Psoas muscle (tissue), 8 donors: ENCODE results near the gene KRT84. TPM values are rescaled to one million over a fixed set of nuclear protein-coding genes. Genes with fewer than 3 reads are reported as not detected.

Experiments
- ATAC-seq, 4 donors: fragments of 200-7000 bp; cut with Tn5 transposase; one replicate each; pipeline ENCODE4 v1.9.1; 2020; ENCODE audit warnings: moderate library complexity in 3 of 4, mild to moderate bottlenecking in 2 of 4
- DNase-seq, 2 donors: peaks; one replicate each; pipeline ENCODE4 v3.0.0-alpha.2; 2020
- H3K27ac ChIP-seq: fragments of 200-600 bp; one replicate; pipeline ENCODE4 v1.8.0; 2022
- H3K27me3 ChIP-seq, 3 donors: fragments of 200-600 bp in 1 of 3; one replicate each; pipeline versions ENCODE4 v1.6.1 to v1.8.0; 2013 to 2022; ENCODE audit warnings: low read length in 2 of 3, mild to moderate bottlenecking in 2 of 3, moderate library complexity in 1 of 3; ENCODE audit not compliant: insufficient read depth in 3 of 3
- H3K36me3 ChIP-seq, 2 donors: fragments of 200-600 bp in 1 of 2; one replicate each; pipeline versions ENCODE4 v1.6.1 to v1.8.0; 2013 to 2022; ENCODE audit warnings: low read depth in 1 of 2, mild to moderate bottlenecking in 1 of 2, moderate library complexity in 1 of 2; ENCODE audit not compliant: insufficient read depth in 1 of 2
- H3K4me1 ChIP-seq: fragments of 200-600 bp; one replicate; pipeline ENCODE4 v1.8.0; 2022
- H3K4me3 ChIP-seq: fragments of 200-600 bp; one replicate; pipeline ENCODE4 v1.8.0; 2022; ENCODE audit warnings: mild to moderate bottlenecking
- H3K9me3 ChIP-seq: fragments of 200-600 bp; one replicate; pipeline ENCODE4 v1.8.0; 2022
- WGBS, 3 donors: extraction: QIAGEN DNeasy Blood & Tissue Kit; methylation state at CpG; one replicate each; pipeline versions ENCODE4 v1.1.6 to v1.1.7; 2013; 5-methylcytosine and 5-hydroxymethylcytosine counted together
- intact Hi-C, 2 donors: fragments of 100-400 bp; cut with DNase I; formaldehyde crosslinking; loops; one replicate each; pipeline versions ENCODE4 v1.11.0 to v1.14.2; 2022
- polyA plus RNA-seq, 3 donors: library from polyadenylated mRNA; stranded (reverse); fragments of 200-250 nt; gene quantifications; one replicate each; pipeline ENCODE4 v1.2.3, GENCODE V29; 2013
- total RNA-seq, 4 donors: library from RNA; stranded (reverse); fragmentation: NEBNext Ultra II Directional in 2 of 4; extraction: Animal tissue kit (Norgen Biotek cat#: 25700) in 2 of 4; gene quantifications; one replicate each; pipeline versions ENCODE4 v1.2.1 to v1.2.4, GENCODE V29; 2021 to 2023
- TF ChIP-seq, protein P1 (sequence below): fragments of 200-600 bp; IDR thresholded peaks from one replicate; pipeline ENCODE4 v1.8.0; 2022; ENCODE audit warnings: antibody characterized with exemption
- donor health status: healthy with polysubstance abuse.
- donor health status: DM: no; HTN: no; CAD: no; lungs with moderate emphysema.
- donor health status: Bipolar disorder and iron deficiency.
- donor health status: healthy.
- donor health status: DM: yes; HTN: yes; CAD: no.
- donor health status: DM: no; HTN: no; CAD: no.
- donor health status: DM: no; HTN: no; CAD: no.
- donor health status: DM: yes; HTN: yes; CAD: no.

Gene KRT84
- total and polyA plus RNA-seq, 7 donors = not detected

DNA sequence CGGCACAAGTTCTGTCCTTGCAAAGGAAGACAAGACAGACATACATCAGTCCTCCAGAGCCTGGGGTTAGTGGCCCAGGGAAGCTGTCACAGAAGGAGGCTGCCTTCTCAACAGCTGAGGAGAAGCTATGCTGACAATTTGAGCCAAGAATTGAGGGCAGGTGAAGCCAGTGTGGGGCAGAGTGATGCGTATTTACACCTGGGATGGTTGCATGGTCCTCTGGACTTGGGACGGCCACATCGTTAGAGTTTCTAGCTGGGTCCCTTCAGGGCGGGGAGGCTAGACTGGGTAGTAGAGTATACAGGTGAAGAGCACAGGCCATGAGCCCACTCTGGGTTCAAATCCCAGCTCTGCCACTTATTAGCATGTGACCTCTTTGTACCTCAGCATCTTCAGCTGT is 34.7 kb downstream of the KRT84 start:
- TF ChIP-seq, protein P1, sequence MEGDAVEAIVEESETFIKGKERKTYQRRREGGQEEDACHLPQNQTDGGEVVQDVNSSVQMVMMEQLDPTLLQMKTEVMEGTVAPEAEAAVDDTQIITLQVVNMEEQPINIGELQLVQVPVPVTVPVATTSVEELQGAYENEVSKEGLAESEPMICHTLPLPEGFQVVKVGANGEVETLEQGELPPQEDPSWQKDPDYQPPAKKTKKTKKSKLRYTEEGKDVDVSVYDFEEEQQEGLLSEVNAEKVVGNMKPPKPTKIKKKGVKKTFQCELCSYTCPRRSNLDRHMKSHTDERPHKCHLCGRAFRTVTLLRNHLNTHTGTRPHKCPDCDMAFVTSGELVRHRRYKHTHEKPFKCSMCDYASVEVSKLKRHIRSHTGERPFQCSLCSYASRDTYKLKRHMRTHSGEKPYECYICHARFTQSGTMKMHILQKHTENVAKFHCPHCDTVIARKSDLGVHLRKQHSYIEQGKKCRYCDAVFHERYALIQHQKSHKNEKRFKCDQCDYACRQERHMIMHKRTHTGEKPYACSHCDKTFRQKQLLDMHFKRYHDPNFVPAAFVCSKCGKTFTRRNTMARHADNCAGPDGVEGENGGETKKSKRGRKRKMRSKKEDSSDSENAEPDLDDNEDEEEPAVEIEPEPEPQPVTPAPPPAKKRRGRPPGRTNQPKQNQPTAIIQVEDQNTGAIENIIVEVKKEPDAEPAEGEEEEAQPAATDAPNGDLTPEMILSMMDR = no peak
- DNase-seq = no peak
- no peak for ATAC-seq
- peaks cover 0 to 20% (median 1%) of the 10 kb centered on the region in 3 donors for H3K27me3 ChIP-seq
- H3K4me3 ChIP-seq = no peak overlapping the region
- intact Hi-C loops = no loop called here
- H3K4me1 ChIP-seq = no peaks in the 10 kb centered on the region
- WGBS, 3 donors = 93 to 95% (median 94%) methylated on average over 5 of the region's 5 CpGs
- no peak overlapping the region for H3K27ac ChIP-seq
- H3K36me3 ChIP-seq = no peaks in the 10 kb centered on the region
- no peaks in the 10 kb centered on the region for H3K9me3 ChIP-seq

DNA sequence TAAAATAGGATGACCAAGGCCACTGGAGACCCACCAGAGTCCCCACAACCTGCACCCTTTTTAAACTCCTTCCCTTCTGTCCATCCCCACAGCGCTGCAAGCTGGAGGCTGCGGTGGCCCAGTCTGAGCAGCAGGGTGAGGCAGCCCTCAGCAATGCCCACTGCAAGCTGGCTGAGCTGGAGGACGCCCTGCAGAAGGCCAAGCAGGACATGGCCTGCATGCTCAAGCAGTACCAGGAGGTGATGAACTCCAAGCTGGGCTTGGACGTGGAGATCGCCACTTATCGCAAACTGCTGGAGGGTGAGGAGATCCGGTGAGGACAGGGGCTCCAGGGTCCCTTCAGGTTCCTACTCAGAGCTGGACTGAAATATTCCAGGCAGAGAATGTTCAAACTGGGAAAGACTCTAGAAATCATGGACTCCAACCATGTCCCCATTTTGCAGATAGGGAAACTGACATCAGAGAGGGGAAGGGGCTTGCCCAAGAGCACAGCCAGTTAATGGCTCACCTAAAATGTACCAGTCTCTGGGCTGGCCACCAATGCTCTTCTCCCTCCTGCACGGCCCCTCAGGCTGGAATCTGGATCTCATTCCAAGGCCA is 35.3 kb downstream of the KRT84 start:
- H3K4me1 ChIP-seq = no peaks in the 10 kb centered on the region
- intact Hi-C loops = no loop called here
- TF ChIP-seq, protein P1 = no peak
- WGBS, 3 donors = 93 to 97% (median 96%) methylated on average over 8 of the region's 8 CpGs
- H3K9me3 ChIP-seq = no peaks in the 10 kb centered on the region
- no peak overlapping the region for H3K4me3 ChIP-seq
- no peak overlapping the region for H3K27ac ChIP-seq
- H3K36me3 ChIP-seq = no peaks in the 10 kb centered on the region
- H3K27me3 ChIP-seq = peaks cover 0 to 13% (median 0%) of the 10 kb centered on the region in 3 donors
- ATAC-seq (no peak), DNase-seq (no peak)

DNA sequence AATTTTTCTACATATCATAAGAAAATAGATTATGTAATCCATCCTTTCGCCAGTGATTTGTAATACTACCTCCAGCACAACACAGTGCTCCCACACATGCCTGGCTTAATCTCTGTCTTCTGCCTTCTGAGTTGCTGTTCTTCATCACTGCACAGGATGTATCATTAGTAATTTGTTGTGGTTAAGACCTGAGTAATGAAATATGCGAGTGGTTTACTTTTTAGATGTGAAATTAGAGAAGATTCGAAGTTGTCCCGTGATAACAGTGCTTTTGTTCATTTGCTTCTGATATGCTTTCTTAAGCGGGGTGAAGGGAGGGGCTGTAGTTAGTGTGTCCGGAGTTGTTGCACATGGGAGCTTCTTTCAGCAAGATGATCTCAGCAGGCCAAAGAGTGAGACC is 36.3 kb downstream of the KRT84 start:
- Histone ChIP-seq H3K4me1 (no peaks in the 10 kb centered on the region), H3K27ac (no peak overlapping the region), H3K9me3 (no peaks in the 10 kb centered on the region), H3K36me3 (no peaks in the 10 kb centered on the region), H3K4me3 (no peak overlapping the region), H3K27me3 (peaks cover 0 to 12% (median 0%) of the 10 kb centered on the region in 3 donors)
- intact Hi-C loops = no loop called here
- WGBS, 3 donors = 62 to 79% (median 66%) methylated on average over 6 of the region's 6 CpGs
- TF ChIP-seq, protein P1 = no peak
- no peak for ATAC-seq
- DNase-seq = no peak

DNA sequence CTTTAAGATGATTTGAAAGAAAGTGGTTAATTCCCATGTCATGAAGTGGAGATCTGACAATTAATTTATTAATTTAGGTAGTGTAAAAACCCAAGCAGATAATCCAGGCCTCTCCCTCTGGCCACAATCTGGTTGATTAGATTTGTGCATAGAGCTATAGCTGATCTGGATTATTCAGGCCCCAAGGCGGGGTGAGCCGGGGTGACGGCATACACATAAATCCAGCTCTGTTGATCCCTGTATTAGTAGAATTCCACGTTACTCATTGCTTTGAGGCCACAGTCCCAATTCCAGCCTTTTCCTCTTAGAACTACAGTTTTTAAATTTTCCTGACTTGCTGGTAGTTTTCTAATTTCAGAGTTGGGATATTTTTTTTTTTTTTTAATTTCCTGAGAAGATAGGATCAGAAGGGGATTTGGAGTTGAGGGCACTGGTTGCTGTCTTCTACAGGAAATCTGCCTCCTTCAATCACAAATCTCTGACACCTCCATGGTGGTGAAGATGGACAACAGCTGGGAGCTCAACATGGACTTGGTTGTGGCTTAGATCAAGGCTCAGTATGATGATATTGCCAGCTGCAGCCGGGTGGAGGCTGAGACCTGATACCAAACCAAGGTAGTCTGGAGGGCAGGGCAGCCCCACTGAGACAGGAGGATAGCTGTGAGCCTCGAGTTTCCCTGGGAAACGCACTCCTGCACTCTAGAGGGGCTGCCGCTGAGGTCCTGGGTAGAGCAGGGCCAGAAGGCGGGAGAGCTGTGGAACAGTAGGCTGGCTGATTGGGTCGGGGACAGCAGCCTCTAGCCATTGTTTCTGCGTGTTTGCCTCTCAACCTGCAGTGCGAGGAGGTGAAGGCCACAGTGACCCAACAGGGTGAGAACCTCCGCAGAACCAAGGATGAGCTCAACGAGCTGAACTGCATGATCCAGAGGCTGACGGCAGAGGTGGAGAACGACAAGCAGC is 37.6 kb downstream of the KRT84 start:
- Histone ChIP-seq H3K9me3 (no peaks in the 10 kb centered on the region), H3K4me1 (no peaks in the 10 kb centered on the region), H3K36me3 (no peaks in the 10 kb centered on the region), H3K4me3 (no peak overlapping the region), H3K27ac (no peak overlapping the region), H3K27me3 (peaks cover 0 to 6% (median 0%) of the 10 kb centered on the region in 3 donors)
- WGBS, 3 donors = 64 to 66% (median 65%) methylated on average over 16 of the region's 16 CpGs
- ATAC-seq (no peak), DNase-seq (no peak)
- intact Hi-C loops = no loop called here
- TF ChIP-seq, protein P1 = no peak
